GM10248 (cell line): ENCODE measurements around the gene SLC28A1.

Experiments used
- CTCF ChIA-PET: fragments of 300-600 bp; sonication (Branson Sonifier 250); formaldehyde crosslinking; extraction: SDS; loops from one replicate; lab custom pipeline; 2021; ENCODE audit warnings: antibody characterized with exemption; lab: Yijun Ruan, JAX
- POLR2A ChIA-PET: fragments of 350-650 bp; sonication (Branson Sonifier 250); formaldehyde crosslinking; extraction: SDS; loops from one replicate; lab custom pipeline; 2020; ENCODE audit warnings: antibody characterized with exemption; lab: Yijun Ruan, JAX
- DNase-seq: peaks from one replicate; pipeline ENCODE4 v3.0.0; 2012; ENCODE audit errors: extremely low spot score
- CTCF ChIP-seq: IDR thresholded peaks from 2 replicates; pipeline ENCODE4 v1.5.1; 2012; ENCODE audit warnings: mild to moderate bottlenecking, low read depth; ENCODE audit errors: extremely low read depth, missing control alignments, control extremely low read depth

The SLC28A1 gene

GRCh38 chr15:84929795-84930603 lies 45.5 kb downstream of the SLC28A1 start:
- no peak for DNase-seq
- TF ChIP-seq CTCF = no peak
- ChIA-PET CTCF (interaction anchor here (1.3 to 3.6 kb wide), 5 partner anchors 10 to 342 kb away, joined by 3 to 50 read pairs (median 23); partner anchors contain the start of gene ZSCAN2), POLR2A (no interaction called here)

GRCh38 chr15:84934942-84935729 lies 50.7 kb downstream of the SLC28A1 start:
- POLR2A ChIA-PET = no interaction called here
- CTCF ChIA-PET = no interaction called here
- DNase-seq = no peak
- no peak for TF ChIP-seq CTCF

GRCh38 chr15:84937144-84937543 lies 52.7 kb downstream of the SLC28A1 start:
- no peak for DNase-seq
- POLR2A ChIA-PET = no interaction called here
- no peak for TF ChIP-seq CTCF
- CTCF ChIA-PET = interaction anchor here (0.7 to 1.9 kb wide), 3 partner anchors 9 to 215 kb away, joined by 3 to 12 read pairs (median 3); no protein-coding TSS in a partner anchor

GRCh38 chr15:84938726-84939125 lies 54.3 kb downstream of the SLC28A1 start:
- ChIA-PET POLR2A (no interaction called here), CTCF (interaction anchor here (0.7 to 3.1 kb wide), 4 partner anchors 10 to 60 kb away, joined by 3 to 23 read pairs (median 3); no protein-coding TSS in a partner anchor)
- TF ChIP-seq CTCF = no peak

GRCh38 chr15:84940399-84940798 lies 55.9 kb downstream of the SLC28A1 start:
- no peak for TF ChIP-seq CTCF
- DNase-seq = no peak
- ChIA-PET POLR2A (no interaction called here), CTCF (interaction anchor here (1.0 to 3.1 kb wide), 2 partner anchors 11 to 59 kb away, joined by 3 to 23 read pairs; no protein-coding TSS in a partner anchor)

More at GRCh38 chr15:84938726-84939125, 54.3 kb downstream of the SLC28A1 start:
- no peak for DNase-seq

- no peak for DNase-seq
- POLR2A ChIA-PET = no interaction called here
- no peak for TF ChIP-seq CTCF
- CTCF ChIA-PET = interaction anchor here (0.6 to 3.4 kb wide), 3 partner anchors 14 to 443 kb away, joined by 3 to 12 read pairs (median 3); no protein-coding TSS in a partner anchor
Observed at GRCh38 chr15:84942456-84942855, 58.0 kb downstream of the SLC28A1 start.
